GM18861 (cell line): ENCODE data around the gene ZNF823.
A peak's percentile ranks its signal among the peaks of the same experiment; 100 is the strongest.

Source experiments
- ATAC-seq: cut with Tn5 transposase; IDR thresholded peaks from one replicate; pipeline ENCODE4 v1.9.1; 2021; ENCODE audit not compliant: unreplicated experiment

The ZNF823 gene

DNA sequence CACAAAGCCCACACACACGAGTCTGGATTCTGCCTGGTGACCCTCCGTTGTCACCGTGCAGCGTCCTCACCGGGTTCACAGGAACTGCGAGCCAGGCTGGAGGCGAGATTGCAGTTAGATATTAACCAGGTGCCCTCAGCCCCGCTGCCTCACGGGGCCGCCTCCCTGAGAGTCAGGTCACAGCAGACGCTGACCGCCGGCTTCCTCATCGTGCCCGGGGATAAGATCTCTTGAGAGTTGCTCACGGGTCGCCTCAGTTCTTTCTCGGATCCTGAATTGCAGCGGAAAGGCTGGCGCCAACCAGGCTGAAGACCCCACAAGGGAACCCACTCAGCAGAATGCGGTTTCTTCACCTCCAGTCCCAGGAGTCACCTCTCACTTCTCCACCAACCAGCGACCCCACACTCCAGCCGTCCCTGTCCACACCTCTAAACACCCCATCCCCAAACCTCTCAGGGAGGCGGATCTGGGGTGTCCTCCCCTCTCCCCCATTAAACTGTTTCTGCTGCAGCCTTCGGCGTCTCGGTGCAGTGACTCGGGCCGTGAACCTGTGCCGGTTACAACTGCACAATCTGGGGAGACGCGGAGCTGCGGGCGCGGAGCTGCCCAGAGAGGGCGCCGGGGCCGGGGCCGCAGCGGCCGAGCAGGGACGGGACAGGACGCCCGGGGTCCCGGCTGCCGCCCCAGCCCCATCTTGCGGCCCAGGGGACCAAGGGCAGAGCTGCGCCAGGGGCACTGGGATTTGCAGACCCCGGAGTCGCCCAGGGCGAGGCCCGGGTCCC is 591 bp downstream of the ZNF823 start:
- ATAC-seq: peak; percentile 33

DNA sequence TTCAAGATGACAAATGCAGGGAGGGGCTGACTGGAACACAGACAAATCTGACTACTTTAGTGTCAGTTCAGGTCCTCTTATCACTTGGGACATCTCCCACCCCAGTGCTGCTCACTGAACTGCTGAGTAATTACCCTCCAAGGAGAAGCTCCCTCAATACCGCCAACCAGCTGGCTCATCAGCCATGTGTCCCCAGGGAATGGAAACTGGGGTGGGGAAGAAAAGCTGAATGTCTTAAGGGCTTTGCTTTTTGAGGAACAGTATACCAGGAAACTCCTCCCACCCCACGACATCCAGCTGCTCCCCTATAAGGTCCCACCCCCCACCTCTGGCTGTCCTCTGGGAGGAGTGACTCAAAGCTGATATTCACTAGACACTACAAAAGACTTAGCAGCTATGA is 2.0 kb downstream of the ZNF823 start:
- no peak for ATAC-seq

DNA sequence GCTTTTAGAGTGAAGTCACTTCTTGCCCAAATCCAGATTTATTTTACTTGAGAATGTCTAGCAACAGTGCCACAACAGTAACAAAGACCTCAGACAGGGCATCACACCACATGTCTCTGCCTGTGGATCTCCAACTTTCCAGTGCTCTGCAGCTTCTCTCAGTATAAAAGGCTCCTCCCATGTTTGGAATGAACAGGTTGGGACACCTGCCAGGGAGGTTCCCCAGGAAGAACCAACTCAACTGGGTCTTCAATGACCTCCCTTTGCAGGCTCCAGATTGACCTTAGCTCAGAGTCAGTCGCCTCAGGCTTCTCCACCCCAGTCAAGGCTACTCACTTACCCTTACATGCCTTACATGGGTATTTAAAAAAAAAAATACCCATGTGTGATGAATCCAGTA is 3.4 kb downstream of the ZNF823 start:
- no peak for ATAC-seq

DNA sequence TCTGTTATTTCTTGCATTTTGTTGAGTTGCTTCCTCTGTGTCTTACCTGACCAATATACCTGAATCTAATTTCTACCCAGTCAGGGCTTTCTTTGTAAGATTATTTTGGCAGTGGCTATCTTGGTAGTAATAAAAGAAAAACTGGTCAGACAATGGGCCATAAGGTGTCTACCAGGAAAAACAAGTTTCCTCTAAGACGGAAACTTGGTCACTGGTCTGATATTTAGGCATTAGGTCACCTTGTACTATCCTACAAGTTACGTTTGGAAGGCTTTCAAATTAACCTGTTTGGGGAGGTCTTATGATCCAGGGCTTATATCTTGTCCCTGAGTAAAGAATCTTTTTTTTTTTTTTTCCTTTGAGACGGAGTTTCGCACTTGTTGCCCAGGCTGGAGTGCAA is 9.2 kb downstream of the ZNF823 start:
- ATAC-seq: no peak

DNA sequence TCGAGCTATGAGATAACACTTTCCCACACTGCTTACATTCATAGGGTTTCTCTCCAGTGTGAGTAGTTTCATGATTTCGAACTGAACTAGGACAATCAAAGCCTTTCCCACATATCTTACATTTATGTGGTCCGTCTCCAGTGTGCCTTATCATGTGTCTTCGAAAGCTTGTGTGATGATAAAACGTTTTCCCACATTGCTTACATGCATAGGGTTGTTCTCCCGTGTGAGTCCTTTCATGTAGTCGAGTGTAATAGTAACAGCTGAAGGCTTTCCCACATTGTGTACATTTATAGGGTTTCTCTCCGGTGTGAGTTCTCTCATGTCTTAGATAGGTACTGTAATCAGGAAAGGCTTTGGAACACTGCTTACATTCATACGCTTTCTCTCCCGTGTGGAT is 16.3 kb downstream of the ZNF823 start:
- ATAC-seq: no peak

DNA sequence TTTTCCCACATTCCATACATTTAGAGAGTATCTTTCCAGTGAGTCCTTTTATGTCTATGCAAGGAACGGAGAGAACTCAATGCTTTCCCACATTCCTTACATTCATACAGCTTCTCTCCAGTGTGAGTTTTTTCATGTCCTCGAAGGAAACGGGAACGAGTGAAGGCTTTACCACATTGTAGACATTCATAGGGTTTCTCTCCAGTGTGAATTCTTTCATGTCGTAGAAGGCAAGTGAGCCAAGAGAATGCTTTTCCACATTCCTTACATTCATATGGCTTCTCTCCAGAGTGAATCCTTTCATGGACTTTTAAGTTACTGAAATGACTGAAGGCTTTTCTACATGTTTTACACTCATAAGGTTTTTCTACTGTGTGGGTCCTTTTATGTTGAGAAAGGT is 17.1 kb downstream of the ZNF823 start:
- ATAC-seq: no peak

DNA sequence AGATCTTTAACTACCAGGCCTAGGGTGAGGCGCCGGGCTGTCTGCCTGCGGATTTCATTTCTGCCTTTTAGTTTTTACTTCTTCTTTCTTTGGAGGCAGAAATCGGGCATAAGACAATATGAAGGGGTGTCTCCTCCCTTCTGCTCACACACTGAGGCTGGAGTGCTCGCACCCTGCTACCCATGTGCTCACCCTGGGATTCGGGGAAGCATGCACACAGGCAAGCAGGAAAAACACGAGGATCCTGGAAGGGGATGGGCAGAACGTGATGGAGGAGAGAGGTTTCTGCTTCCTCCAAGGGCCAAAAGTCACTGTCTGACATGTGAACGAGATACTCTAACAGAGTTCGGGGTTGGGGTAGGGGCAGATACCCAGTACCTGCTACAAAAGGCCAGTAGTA is 28.4 kb downstream of the ZNF823 start:
- no peak for ATAC-seq

DNA sequence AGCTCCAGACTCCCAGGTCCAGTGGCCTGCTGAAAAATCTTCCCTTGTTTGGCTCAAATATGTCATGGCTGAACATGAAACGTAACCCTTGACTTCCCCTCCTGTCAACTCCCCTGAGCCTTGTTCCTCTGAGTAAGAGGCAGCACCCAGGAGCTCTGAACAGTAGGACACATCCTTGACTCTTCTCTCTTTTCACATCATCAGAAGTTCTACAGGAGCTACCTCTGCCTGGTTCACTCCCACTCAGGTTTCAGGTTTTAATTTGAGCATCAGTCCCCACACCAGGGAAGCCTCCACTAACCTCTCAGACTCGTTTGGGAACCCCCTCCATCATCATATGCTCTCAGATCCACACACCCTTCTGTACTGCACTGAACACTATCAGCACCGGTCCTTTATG is 30.3 kb downstream of the ZNF823 start:
- no peak for ATAC-seq

DNA sequence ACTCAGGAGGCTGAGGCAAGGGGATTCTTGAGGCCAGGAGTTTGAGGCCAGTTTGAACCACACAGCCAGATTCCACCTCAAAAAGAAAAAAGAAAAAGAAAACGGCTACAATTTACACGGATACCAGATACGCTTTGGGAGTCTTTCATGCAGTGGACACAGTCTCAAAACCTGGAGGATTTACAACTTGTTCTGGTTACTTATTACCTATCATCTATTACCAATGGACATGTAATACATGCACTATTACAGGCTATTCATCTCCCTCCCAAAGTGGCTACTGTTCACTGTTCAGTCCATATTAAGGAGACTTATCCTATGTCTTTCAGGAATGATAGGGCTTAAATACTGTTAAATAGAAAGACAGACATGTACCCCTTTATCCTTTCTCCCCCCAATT is 33.3 kb downstream of the ZNF823 start:
- ATAC-seq: no peak

DNA sequence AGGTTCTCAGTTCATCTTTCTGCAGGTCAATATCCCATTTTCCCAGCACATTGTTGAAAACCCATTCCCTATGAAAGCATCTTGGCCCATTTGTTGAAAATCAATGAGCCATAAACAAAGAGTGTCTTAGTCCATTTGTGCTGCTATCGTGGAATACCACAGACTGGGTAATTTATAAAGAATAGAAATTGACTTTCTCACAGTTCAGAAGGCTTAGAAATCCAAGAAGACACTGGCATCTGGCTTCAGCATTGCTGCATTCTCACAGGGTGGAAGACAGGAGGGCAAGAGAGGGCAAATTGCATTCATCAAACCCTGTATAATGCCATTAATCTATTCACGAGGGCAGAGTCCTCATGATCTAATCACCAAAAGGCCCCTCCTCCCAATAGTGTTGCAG is 34.1 kb downstream of the ZNF823 start:
- no peak for ATAC-seq

DNA sequence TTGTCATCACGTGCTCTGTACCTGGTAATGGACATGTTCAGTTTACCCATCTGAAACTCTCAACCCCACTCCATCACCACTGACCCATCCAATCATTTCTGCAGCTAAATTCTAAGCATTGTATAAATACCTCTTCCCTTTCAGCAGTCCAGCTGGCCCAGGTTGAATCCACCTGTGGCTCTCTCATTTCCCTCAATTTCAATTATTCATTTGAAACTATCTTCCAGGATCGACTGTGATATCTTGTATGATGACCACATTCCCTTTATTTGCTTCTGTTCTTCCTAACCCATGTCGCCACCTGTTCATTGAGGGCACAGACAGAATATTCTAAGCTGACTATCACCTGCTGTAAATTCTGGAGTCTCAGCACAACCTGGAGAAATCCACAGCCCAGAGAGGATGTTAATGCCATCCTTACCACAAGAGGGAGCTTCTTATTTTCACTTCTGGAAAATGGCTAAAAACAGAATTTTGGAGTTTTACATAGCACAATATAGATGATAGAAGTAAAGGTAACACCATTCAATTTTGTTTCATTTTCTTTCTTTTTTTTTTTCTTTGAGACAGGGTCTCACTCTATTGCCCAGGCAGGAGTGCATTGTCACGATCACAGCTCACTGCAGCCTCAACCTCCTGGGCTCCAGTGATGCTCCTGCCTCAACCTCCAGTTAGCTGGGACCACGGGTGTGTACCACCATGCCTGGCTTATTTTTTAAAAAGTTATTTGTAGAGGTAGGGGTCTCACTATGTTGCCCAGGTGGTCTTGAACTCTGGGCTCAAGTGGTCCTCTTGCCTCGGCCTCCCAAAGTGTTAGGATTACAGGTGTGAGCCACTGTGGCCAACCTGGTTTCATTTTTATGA is 38.6 kb downstream of the ZNF823 start:
- no peak for ATAC-seq

DNA sequence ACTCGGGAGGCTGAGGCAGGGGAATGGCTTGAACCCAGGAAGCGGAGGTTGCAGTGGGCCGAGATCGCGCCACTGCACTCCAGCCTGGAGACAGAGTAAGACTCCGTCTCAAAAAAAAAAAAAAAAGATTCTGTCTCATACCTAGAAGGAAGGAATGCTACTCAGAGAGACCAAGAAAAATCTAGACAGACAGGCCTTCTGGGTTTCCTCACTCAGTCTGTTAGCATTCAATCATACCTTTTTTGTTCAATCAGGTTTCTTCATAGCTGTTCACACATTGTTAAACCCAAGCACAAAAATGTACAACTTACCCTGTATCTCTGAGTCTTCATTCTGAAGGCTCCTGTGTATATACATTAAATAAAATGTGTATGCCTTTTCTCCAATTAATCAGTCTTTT is 40.5 kb downstream of the ZNF823 start:
- ATAC-seq: no peak

DNA sequence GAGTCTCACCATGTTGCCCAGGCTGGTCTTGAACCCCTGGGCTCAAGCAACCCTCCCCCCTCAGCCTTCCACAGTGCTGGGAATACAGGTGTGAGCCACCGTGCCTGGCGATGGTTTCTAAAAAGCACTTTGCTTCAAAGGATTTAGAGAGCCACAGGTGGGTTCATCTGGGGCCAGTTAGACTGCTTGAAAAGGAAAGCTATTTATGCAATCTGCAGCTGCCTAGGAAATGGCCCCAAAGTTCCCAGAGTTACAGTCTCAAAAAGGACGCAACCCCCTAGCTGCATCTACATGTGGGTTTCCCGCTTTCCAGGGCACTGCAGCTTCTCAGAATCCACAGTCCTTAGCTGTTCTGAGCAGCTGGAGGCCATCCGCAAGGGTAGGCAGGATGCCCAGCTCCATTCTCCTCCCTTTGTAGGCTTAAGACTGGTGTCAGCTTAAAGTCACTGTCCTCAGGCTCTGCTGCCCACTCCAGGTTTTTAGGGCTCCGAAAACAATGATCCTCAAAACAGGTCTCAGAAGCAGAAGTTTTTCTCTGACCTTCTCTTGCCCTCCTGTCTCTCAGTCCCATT is 41.4 kb downstream of the ZNF823 start:
- no peak for ATAC-seq

DNA sequence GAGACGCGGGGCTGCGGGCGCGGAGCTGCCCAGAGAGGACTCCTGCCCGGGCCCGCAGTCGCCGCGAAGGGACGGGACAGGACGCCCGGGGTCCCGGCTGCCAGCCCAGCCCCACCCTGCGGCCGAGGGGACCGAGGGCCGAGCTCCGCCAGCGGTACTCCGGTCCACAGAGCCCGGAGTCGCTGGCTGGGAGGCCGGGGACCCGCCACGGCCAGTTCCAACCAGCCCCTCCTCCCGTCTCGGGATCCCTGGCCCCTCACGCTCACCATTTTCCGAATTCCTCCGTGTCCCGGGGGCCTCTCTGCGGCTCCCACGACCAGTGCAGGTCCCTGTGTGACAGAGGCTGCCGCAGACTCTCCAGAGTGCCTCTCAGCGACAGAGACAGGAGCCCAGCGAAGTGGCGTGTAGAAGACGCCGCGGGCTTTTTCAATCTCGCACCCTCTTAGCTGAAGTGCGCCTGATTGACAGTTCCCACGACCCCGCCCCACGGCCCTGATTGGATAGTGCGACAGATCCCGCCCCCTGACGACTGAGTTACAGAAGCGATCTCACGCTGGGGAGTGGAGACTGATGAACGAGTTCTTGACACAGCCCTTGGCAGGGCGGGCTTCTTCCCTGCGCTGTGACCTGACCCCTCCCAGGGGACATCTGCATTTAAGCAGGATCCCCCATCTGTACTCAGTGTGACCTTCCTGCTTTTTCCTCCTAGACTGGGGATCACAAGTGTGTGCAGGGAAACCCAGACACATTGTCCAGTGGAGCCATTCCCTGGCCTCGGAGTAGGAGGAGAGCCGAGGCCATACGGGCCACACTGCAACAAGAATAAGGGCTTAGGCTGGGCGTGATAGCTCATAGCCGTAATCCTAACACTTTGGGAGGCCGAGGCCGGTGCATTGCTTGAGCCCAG is 44.0 kb downstream of the ZNF823 start:
- peak; percentile 63 for ATAC-seq

DNA sequence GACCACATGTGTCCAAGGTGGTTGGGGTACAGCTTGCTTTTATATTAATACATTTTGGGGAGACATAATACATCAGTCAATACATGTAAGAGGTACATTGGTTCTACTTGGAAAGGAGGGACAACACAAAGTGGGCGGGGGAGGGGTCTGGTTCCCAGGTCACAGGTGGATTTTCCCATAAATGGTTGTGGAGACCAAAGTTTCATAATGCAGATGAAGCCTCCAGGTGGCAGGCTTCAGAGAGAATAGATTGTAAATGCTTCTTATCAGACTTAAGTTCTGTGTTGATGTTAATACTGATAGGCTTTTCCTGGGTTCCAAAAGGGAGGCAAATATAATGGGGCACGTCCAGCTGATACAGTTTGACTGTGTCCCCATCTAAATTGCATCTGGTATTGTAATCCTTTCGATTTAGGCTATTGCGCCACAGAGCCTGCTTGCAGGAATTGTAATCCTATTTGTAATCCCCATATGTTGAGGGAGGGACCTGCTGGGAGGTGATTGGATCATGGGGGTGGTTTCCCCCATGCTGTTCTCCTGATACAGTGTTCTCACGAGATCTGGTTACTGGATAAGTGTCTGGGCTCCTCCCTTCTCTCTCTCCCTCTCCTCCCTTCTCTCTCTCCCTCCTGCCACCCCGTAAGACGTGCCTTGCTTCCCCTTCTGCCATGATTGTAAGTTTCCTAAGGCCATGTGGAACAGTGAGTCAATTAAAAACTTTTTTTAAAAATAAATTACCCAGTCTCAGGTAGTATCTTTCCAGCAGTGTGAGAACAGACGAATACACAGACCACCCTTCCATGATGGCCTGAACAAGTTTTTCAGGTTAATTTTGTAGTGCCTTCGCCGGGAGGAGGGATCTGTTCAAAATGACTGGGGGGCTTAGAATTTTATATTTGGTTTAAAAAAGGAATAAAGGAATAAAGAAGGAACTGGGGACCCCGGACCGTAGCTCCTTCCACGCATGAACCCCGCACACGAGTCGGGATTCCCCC is 44.9 kb downstream of the ZNF823 start:
- ATAC-seq: no peak

DNA sequence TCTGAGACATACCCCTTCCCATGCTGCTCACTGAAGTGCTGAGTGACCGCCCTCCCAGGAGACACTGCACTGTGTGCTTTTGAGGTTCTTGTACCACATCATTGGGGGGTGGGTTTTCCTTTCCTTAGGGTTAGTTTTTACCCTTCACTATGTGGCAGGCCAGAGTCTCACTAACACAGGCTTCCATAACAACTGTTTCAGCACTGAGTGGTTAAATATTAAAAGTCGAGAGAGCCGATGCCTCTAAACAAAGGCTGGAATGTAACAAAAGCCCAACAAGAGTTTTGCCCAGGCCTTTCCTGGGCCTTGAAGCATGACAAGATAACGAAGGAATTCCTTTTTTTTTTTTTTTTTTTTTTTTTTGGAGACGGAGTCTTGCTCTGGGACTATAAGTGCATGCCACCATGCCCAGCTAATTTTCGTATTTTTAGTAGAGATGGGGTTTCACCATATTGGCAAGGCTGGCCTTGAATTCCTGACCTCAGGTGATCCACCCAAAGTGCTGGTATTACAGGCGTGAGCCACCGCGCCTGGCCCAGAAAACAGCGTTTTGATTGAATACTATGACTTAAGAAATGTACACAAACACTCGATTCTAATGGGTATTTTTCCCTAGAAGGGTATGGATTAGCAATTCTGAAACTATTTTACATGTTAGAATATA is 46.5 kb downstream of the ZNF823 start:
- ATAC-seq: no peak

DNA sequence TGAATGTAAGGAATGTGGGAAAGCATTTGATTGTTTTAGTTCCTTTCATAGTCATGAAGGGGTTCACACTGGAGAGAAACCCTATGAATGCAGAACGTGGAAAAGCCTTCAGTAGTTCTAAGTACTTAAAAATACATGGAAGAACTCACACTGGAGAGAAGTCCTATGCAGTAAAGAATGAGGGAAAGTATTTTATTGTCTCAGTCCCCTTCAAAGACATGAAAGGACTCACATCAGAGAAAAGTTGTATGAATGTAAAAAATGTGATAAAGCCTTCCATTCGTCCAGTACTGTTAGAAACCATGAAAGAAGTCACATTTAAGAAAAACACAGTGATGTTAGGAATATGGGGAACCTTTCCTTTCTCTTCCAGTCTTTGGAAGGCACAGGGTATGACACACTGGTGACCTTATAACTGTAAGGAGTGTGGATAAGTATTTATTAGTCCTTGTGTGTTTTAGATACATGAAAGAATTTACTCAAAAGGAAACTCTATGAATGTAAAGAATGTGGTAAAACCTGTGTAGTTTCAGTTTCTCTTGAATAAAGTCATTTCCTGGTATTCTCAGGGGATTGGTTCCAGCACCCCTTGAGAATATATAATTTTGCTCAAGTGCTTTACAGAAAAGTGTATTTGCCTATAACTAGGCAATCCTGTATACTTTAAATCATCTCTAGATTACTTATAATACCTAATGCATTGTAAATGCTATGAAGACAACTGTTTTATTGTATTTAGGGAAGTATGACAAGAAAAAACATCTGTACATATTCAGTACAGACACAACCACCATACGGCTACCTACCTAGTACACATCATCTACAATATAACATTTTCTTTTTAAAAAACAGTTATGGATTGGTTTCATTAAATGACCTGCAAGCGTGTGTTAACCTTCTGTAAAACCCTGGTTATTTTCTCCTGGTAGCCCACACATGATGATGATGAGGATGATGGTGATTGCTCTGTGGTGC is 52.8 kb downstream of the ZNF823 start:
- ATAC-seq: no peak
